Activated CD8-positive, alpha-beta T cell treated with anti-CD3 and anti-CD28 coated beads for 36 hours (primary cell): ENCODE data around the gene SGK2. TPM values are rescaled to one million over a fixed set of nuclear protein-coding genes. Genes with fewer than 3 reads are reported as not detected.
A peak's percentile ranks its signal among the peaks of the same experiment; 100 is the strongest.

Experiments
- ATAC-seq: fragments of 200-7000 bp; cut with Tn5 transposase; one replicate; pipeline ENCODE4 v1.10.0; 2021; ENCODE audit warnings: mild to moderate bottlenecking, moderate library complexity
- CTCF ChIA-PET: fragments of 350-600 bp; sonication (Branson Sonifier 250); formaldehyde crosslinking; loops from one replicate; lab custom pipeline; 2021; ENCODE audit warnings: antibody characterized with exemption; lab: Charles Lee
- POLR2A ChIA-PET: fragments of 350-600 bp; sonication (Branson Sonifier 250); formaldehyde crosslinking; loops from one replicate; lab custom pipeline; 2021; ENCODE audit warnings: antibody characterized with exemption; lab: Charles Lee
- DNase-seq: peaks from one replicate; pipeline ENCODE4 v3.0.0-alpha.2; 2020
- H3K27ac Mint-ChIP-seq: one replicate; pipeline ENCODE4 v1.8.0; 2021; ENCODE audit warnings: mild to moderate bottlenecking, mixed read lengths
- H3K27me3 Mint-ChIP-seq: one replicate; pipeline ENCODE4 v1.8.0; 2021; ENCODE audit warnings: mixed read lengths
- H3K36me3 Mint-ChIP-seq: one replicate; pipeline ENCODE4 v1.8.0; 2021; ENCODE audit warnings: low read depth, mixed read lengths
- H3K4me1 Mint-ChIP-seq: one replicate; pipeline ENCODE4 v1.8.0; 2021; ENCODE audit warnings: low read depth, mixed read lengths
- H3K4me3 Mint-ChIP-seq: one replicate; pipeline ENCODE4 v1.8.0; 2021; ENCODE audit warnings: mild to moderate bottlenecking, moderate library complexity, mixed read lengths
- H3K9me3 Mint-ChIP-seq: one replicate; pipeline ENCODE4 v1.8.0; 2021; ENCODE audit warnings: mixed read lengths
- CTCF ChIP-seq: fragments of 200-600 bp; IDR thresholded peaks from one replicate; pipeline ENCODE4 v1.8.0; 2022; ENCODE audit warnings: antibody characterized with exemption, mild to moderate bottlenecking
- intact Hi-C: fragments of 100-400 bp; cut with micrococcal nuclease; formaldehyde crosslinking; loops from one replicate; pipeline ENCODE4 v1.10.0; 2022
- total RNA-seq, 2 experiments: library from RNA; stranded (reverse); gene quantifications; one replicate each; pipeline ENCODE4 v1.2.3, GENCODE V29; 2021

SGK2 gene
- total RNA-seq, 2 experiments from 2014 or later: 0.16 to 0.50 TPM

- H3K9me3 Mint-ChIP-seq: no peaks in the 10 kb centered on the region
- peak; percentile 66 for DNase-seq
- H3K4me3 Mint-ChIP-seq: no peak overlapping the region
- peak; percentile 93 for TF ChIP-seq CTCF
- H3K36me3 Mint-ChIP-seq: no peaks in the 10 kb centered on the region
- intact Hi-C loops: loop anchor here (10.0 kb wide), 1 partner anchor 557 kb away; no protein-coding TSS in a partner anchor
- no peaks in the 10 kb centered on the region for H3K27me3 Mint-ChIP-seq
- ChIA-PET CTCF (interaction anchor here (0.6 to 3.9 kb wide), 31 partner anchors 8 to 657 kb away, joined by 3 to 37 read pairs (median 4); partner anchors contain the start of genes IFT52 and SGK2), POLR2A (interaction anchor here (0.7 to 1.5 kb wide), 2 partner anchors 11 to 205 kb away, joined by 3 to 4 read pairs; no protein-coding TSS in a partner anchor)
- no peaks in the 10 kb centered on the region for H3K4me1 Mint-ChIP-seq
- no peak overlapping the region for H3K27ac Mint-ChIP-seq
- ATAC-seq: no peak
Measured at GRCh38 chr20:43537921-43538877, 20.6 kb upstream of the SGK2 start.

GRCh38 chr20:43538878-43539700 lies 19.7 kb upstream of the SGK2 start:
- CTCF ChIA-PET: interaction anchor here (0.6 to 3.9 kb wide), 26 partner anchors 7 to 656 kb away, joined by 3 to 37 read pairs (median 4); partner anchors contain the start of genes IFT52 and SGK2
- ATAC-seq (no peak), DNase-seq (no peak)
- Mint-ChIP-seq H3K9me3 (no peaks in the 10 kb centered on the region), H3K36me3 (no peaks in the 10 kb centered on the region), H3K4me1 (no peaks in the 10 kb centered on the region), H3K4me3 (no peak overlapping the region), H3K27me3 (no peaks in the 10 kb centered on the region), H3K27ac (no peak overlapping the region)
- intact Hi-C loops: loop anchor here (10.0 kb wide), 1 partner anchor 556 kb away; no protein-coding TSS in a partner anchor
- POLR2A ChIA-PET: interaction anchor here (1.5 kb wide), 1 partner anchor 10 kb away, joined by 4 read pairs; no protein-coding TSS in a partner anchor
- TF ChIP-seq CTCF: no peak

- Mint-ChIP-seq H3K4me1 (no peaks in the 10 kb centered on the region), H3K4me3 (no peak overlapping the region), H3K36me3 (no peaks in the 10 kb centered on the region), H3K27ac (no peak overlapping the region), H3K9me3 (no peaks in the 10 kb centered on the region), H3K27me3 (no peaks in the 10 kb centered on the region)
- ATAC-seq (no peak), DNase-seq (no peak)
- ChIA-PET POLR2A (no interaction called here), CTCF (interaction anchor here (1.3 to 3.9 kb wide), 4 partner anchors 13 to 153 kb away, joined by 3 to 37 read pairs (median 18); no protein-coding TSS in a partner anchor)
- intact Hi-C loops: loop anchor here (10.0 kb wide), 1 partner anchor 555 kb away; no protein-coding TSS in a partner anchor
- TF ChIP-seq CTCF: no peak
Measured at GRCh38 chr20:43539975-43540672, 18.7 kb upstream of the SGK2 start.

GRCh38 chr20:43540673-43541060 lies 18.2 kb upstream of the SGK2 start:
- intact Hi-C loops: no loop called here
- H3K27ac Mint-ChIP-seq: no peak overlapping the region
- H3K4me3 Mint-ChIP-seq: no peak overlapping the region
- H3K9me3 Mint-ChIP-seq: no peaks in the 10 kb centered on the region
- DNase-seq (no peak), ATAC-seq (no peak)
- ChIA-PET POLR2A (no interaction called here), CTCF (interaction anchor here (1.3 kb wide), 1 partner anchor 152 kb away, joined by 3 read pairs; no protein-coding TSS in a partner anchor)
- no peaks in the 10 kb centered on the region for H3K4me1 Mint-ChIP-seq
- H3K36me3 Mint-ChIP-seq: no peaks in the 10 kb centered on the region
- no peaks in the 10 kb centered on the region for H3K27me3 Mint-ChIP-seq
- TF ChIP-seq CTCF: no peak
